HCT116 (cell line): ENCODE results near the gene ARAP1. TPM values are rescaled to one million over a fixed set of nuclear protein-coding genes. Genes with fewer than 3 reads are reported as not detected.

Source experiments
- ATAC-seq: fragments of 200-7000 bp; cut with Tn5 transposase; 2 replicates; pipeline ENCODE4 v1.9.1; 2020; ENCODE audit warnings: mild to moderate bottlenecking, moderate library complexity
- BruUV-seq: library from RNA; stranded (reverse); fragments of 400-500 nt; replicated peaks from 2 replicates; lab custom pipeline; 2021; lab: Mats Ljungman, UMichigan
- CTCF ChIA-PET: fragments of 300-600 bp; sonication (Branson Sonifier 250); formaldehyde crosslinking; loops from one replicate; lab custom pipeline; 2021; ENCODE audit warnings: antibody characterized with exemption; lab: Charles Lee
- POLR2A ChIA-PET: fragments of 300-600, 350-600 bp; sonication (Branson Sonifier 250); formaldehyde crosslinking; loops from one replicate; lab custom pipeline; 2021; ENCODE audit warnings: antibody characterized with exemption; lab: Charles Lee
- RAD21 ChIA-PET, 2 experiments: fragments of 300-600 bp; sonication (Branson Sonifier 250); formaldehyde crosslinking; loops; one replicate each; lab custom pipeline; 2023; ENCODE audit warnings: low total read pairs in 2 of 2; ENCODE audit not compliant: uncharacterized antibody in 2 of 2, unreplicated experiment in 2 of 2, low non-redundant PET in 1 of 2; lab: Charles Lee
- DNase-seq: peaks from one replicate; pipeline ENCODE4 v3.0.0-alpha.2; 2010; ENCODE audit warnings: low read depth, low spot score
- H2AFZ ChIP-seq: fragments of 200-600 bp; shearing (Covaris generic), sonication (generic); 2 replicates; pipeline ENCODE4 v1.6.1; 2017; ENCODE audit warnings: low read depth, mixed run types, mixed read lengths, antibody characterized with exemption, low read length; ENCODE audit not compliant: poor library complexity, severe bottlenecking
- H3K27ac ChIP-seq: 2 replicates; pipeline ENCODE4 v1.5.1; 2012; ENCODE audit warnings: low read depth, low read length
- H3K27me3 ChIP-seq: fragments of 200-600 bp; sonication (generic); 2 replicates; pipeline ENCODE4 v1.6.1; 2016; ENCODE audit warnings: mixed run types, low read length, mixed read lengths; ENCODE audit not compliant: insufficient read depth
- H3K36me3 ChIP-seq, 2 experiments: fragments of 200-500 bp in 1 of 2; fragments of 200-600 bp in 1 of 2; sonication (Bioruptor generic) in 1 of 2; sonication (generic) in 1 of 2; 2 replicates each; pipeline versions ENCODE4 v1.5.1 to v1.6.1; 2014 to 2016; ENCODE audit warnings: low read length in 2 of 2, inconsistent platforms in 1 of 2, mixed read lengths in 1 of 2, mixed run types in 1 of 2; ENCODE audit not compliant: insufficient read depth in 2 of 2, control insufficient read depth in 1 of 2
- H3K4me1 ChIP-seq, 2 experiments: fragments of 200-600 bp in 1 of 2; sonication (generic) in 1 of 2; 2 replicates each; pipeline versions ENCODE4 v1.5.1 to v1.6.1; 2012 to 2017; ENCODE audit warnings: low read length in 2 of 2, inconsistent platforms in 1 of 2, mild to moderate bottlenecking in 1 of 2, mixed read lengths in 1 of 2, mixed run types in 1 of 2, moderate library complexity in 1 of 2; ENCODE audit not compliant: insufficient read depth in 2 of 2, control insufficient read depth in 1 of 2
- H3K4me2 ChIP-seq: fragments of 200-600 bp; sonication (generic); 2 replicates; pipeline ENCODE4 v1.6.1; 2017; ENCODE audit warnings: mixed run types, low read length, mixed read lengths
- H3K4me3 ChIP-seq, 2 experiments: fragments of 200-600 bp in 1 of 2; sonication (generic) in 1 of 2; replicated peaks in 1 of 2; 2 replicates each; pipeline ENCODE4 v1.5.1; 2011 to 2016; ENCODE audit warnings: low read length in 2 of 2, control low read depth in 1 of 2, low read depth in 1 of 2, mild to moderate bottlenecking in 1 of 2, mixed read lengths in 1 of 2, mixed run types in 1 of 2
- H3K79me2 ChIP-seq: fragments of 200-600 bp; sonication (generic); 2 replicates; pipeline ENCODE4 v1.6.1; 2017; ENCODE audit warnings: mild to moderate bottlenecking, mixed run types, low read length, moderate library complexity, mixed read lengths; ENCODE audit not compliant: insufficient read depth
- H3K9ac ChIP-seq: fragments of 200-600 bp; sonication (generic); 2 replicates; pipeline ENCODE4 v1.6.1; 2016; ENCODE audit warnings: low read length, mixed read lengths
- H3K9me2 ChIP-seq: fragments of 200-600 bp; sonication (generic), shearing (Covaris generic); 2 replicates; pipeline ENCODE4 v1.6.1; 2017; ENCODE audit warnings: mixed run types, mild to moderate bottlenecking, moderate library complexity; ENCODE audit not compliant: insufficient read depth
- H3K9me3 ChIP-seq, 2 experiments: fragments of 200-500 bp in 1 of 2; fragments of 200-600 bp in 1 of 2; sonication (Bioruptor generic) in 1 of 2; sonication (generic) in 1 of 2; 2 replicates each; pipeline ENCODE4 v1.6.1; 2014 to 2017; ENCODE audit warnings: low read length in 2 of 2, mixed read lengths in 2 of 2, inconsistent platforms in 1 of 2, low read depth in 1 of 2, mild to moderate bottlenecking in 1 of 2, mixed run types in 1 of 2, moderate library complexity in 1 of 2; ENCODE audit not compliant: control insufficient read depth in 1 of 2, insufficient read depth in 1 of 2
- H4K20me1 ChIP-seq: fragments of 200-600 bp; sonication (generic), shearing (Covaris generic); 2 replicates; pipeline ENCODE4 v1.6.1; 2017; ENCODE audit warnings: mixed run types, mild to moderate bottlenecking, moderate library complexity; ENCODE audit not compliant: insufficient read depth
- CTCF ChIP-seq, 3 experiments: fragments of 200-600 bp in 1 of 3; sonication (generic) in 1 of 3; IDR thresholded peaks in 2 of 3; conservative IDR thresholded peaks in 1 of 3; 2 replicates each; pipeline ENCODE4 v1.5.1; 2012 to 2017; ENCODE audit warnings: low read depth in 2 of 3, low read length in 2 of 3, antibody characterized with exemption in 1 of 3, borderline replicate concordance in 1 of 3, control low read depth in 1 of 3, mild to moderate bottlenecking in 1 of 3, mixed read lengths in 1 of 3, mixed run types in 1 of 3, moderate library complexity in 1 of 3; ENCODE audit not compliant: insufficient read depth in 1 of 3
- POLR2A ChIP-seq: IDR thresholded peaks from 2 replicates; pipeline ENCODE4 v1.7.0; 2011; ENCODE audit warnings: borderline replicate concordance; ENCODE audit not compliant: insufficient read depth, insufficient read length; ENCODE audit errors: extremely low read depth
- POLR2AphosphoS5 ChIP-seq: IDR thresholded peaks from 2 replicates; pipeline ENCODE4 v1.6.1; 2011; ENCODE audit warnings: mild to moderate bottlenecking, low read depth, low read length, moderate library complexity
- ZBTB33 ChIP-seq: IDR thresholded peaks from 2 replicates; pipeline ENCODE4 v1.6.1; 2011; ENCODE audit warnings: mild to moderate bottlenecking, low read length, moderate library complexity; ENCODE audit not compliant: insufficient replicate concordance; ENCODE audit errors: extremely low read depth
- intact Hi-C: fragments of 100-400 bp; cut with micrococcal nuclease; formaldehyde crosslinking; loops from 2 replicates; pipeline ENCODE4 v1.10.0; 2022
- total RNA-seq: library from RNA; stranded (reverse); gene quantifications from one replicate; pipeline ENCODE4 v1.2.1, GENCODE V29; 2021; ENCODE audit not compliant: unreplicated experiment

Gene ARAP1
- total RNA-seq, 1 experiment from 2014 or later, result 57.4 TPM

DNA sequence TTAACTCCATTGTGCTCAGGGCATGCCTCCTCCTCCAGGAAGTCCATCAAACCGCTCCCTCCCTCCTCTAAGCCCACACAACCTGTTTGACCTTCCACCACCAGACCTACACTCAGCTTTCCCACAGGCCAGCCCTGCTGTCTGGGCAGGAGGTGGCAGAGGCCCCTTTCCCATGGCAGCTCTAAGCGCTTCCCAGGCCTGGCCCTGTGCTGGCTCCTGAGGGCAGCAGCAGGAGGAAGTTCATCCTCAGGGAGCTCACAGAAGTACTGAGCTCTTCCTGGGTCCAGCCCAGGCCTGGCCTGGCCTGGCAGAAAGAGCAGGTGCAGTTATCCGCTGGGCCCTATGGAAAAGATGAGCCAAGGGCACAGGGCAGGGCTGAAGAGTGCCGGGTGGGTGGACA, 31.4 kb downstream of the ARAP1 start (continued):
- no peak for TF ChIP-seq ZBTB33

- peaks cover 8 to 21% of the 10 kb centered on the region in 2 experiments for H3K4me1 ChIP-seq
- ChIA-PET RAD21 (no interaction called here), CTCF (no interaction called here), POLR2A (interaction anchor here (1.1 kb wide), 1 partner anchor 74 kb away, joined by 4 read pairs; the partner anchor contains the start of gene STARD10)
- DNase-seq, result no peak
- H3K9ac ChIP-seq, result no peak overlapping the region
- H3K27me3 ChIP-seq, result no peaks in the 10 kb centered on the region
- H4K20me1 ChIP-seq, result no peaks in the 10 kb centered on the region
- intact Hi-C loops, result no loop called here
- H3K4me3 ChIP-seq, result no peak overlapping the region
- H2AFZ ChIP-seq, result no peak overlapping the region
- no peak for ATAC-seq
- no peaks in the 10 kb centered on the region for H3K9me2 ChIP-seq
- BruUV-seq, result no TSS peak
- no peaks in the 10 kb centered on the region; a peak in 1 of 4 replicates for H3K36me3 ChIP-seq
- H3K79me2 ChIP-seq, result peaks cover 25% of the 10 kb centered on the region
- no peak overlapping the region for H3K4me2 ChIP-seq
- TF ChIP-seq POLR2A (no peak), ZBTB33 (no peak), CTCF (IDR thresholded peaks at IDR 0.05 in 2 of 3, conservative IDR thresholded peaks at IDR 0.05 in 1 of 3; ENCODE audit: borderline replicate concordance in 1 of 3, insufficient read depth in 1 of 3, low read depth in 2 of 3, low read length in 2 of 3) (no peak), POLR2AphosphoS5 (no peak)
- no peak overlapping the region for H3K27ac ChIP-seq
- no peaks in the 10 kb centered on the region for H3K9me3 ChIP-seq
Measured at GRCh38 chr11:72720047-72720446, 32.2 kb downstream of the ARAP1 start.
